GM19238 (cell line): ENCODE measurements around the gene GOLGA6C.
"Not testable (repeated sequence)": the region's sequence is repeated elsewhere in the genome, so short reads cannot be mapped to it uniquely, and the experiment has no call there.

Experiments used
- DNase-seq: peaks from one replicate; pipeline ENCODE4 v3.0.0; 2011; ENCODE audit warnings: low spot score; ENCODE audit not compliant: insufficient read length

GOLGA6C gene

GRCh38 chr15:75313116-75313845 is 55.1 kb downstream of the GOLGA6C start:
- DNase-seq = no peak

DNA sequence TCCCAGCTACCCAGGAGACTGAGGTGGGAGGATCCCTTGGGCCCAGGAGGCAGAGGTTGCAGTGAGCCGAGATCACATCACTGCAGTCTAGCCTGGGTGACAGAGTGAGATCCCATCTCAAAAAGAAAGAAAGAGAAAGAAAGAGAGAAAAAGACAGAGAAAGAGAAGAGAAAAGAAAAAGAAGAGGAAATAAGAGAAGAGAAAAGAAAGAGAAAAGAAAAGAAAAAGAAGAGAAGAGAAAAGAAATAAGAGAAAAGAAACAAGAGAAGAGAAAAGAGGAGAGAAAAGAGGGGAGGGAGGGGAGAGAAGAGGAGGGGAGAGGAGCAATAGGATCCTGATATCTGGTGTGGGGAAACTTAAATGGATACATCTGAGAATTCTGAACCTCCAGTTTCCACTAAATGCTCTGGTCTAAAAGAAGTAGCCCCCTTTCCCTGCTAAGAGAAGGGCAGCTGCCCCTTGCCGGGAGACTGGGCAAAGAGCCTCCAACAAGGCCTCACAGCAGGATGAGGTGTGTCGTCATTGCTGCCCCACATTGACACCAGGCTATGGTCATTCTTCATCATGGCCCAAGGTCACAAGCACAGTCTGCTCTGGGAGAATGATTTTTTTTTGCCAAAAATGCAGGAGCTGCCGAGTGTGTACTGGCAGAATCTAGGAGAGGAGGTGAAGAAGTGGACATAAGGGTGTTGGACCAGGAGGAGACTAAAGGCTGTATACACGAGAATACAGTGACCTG is 56.6 kb downstream of the GOLGA6C start:
- DNase-seq = no peak

DNA sequence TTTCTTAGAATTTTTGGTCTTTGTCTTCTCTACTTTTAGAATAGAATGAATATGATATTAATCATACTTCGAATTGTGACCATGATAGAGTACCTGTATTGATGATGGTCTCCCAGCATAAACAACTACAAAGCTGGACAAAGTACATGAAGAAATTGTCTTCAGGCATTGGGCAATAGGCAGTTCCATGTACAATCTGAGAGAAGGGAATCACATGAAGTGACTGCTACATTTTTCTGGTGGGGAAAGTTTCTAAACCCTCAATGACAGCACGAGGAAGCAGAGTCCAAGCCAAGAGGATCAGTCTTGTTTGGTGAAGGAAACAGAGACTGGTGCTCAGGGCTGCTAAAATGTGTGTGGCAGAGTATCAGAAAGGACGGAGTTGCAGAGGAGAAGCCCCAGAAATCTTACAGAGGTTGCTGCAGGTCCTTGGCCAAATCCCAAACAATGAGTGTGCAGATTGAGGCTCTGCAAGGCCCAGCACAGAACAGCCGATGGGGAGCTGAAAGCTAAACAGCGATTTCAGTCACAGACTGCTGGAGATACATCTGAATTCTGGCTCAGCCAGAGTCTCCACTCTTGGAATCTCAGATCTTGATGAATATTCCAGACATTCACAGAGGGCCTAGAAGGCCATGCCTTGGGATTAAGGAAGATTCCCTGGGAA is 61.2 kb downstream of the GOLGA6C start:
- not testable (repeated sequence) for DNase-seq
